Right ventricle myocardium inferior (tissue), 1 donor: ENCODE data around the gene SHB. TPM values are rescaled to one million over a fixed set of nuclear protein-coding genes. Genes with fewer than 3 reads are reported as not detected.

Experiments
- ATAC-seq: fragments of 200-7000 bp; cut with Tn5 transposase; one replicate; pipeline ENCODE4 v1.9.1; 2020; ENCODE audit warnings: mild to moderate bottlenecking, moderate library complexity
- DNase-seq: peaks from one replicate; pipeline ENCODE4 v3.0.0; 2021; ENCODE audit errors: missing footprints
- intact Hi-C: fragments of 100-400 bp; cut with DNase I; formaldehyde crosslinking; loops from one replicate; pipeline ENCODE4 v1.11.0; 2022
- total RNA-seq: library from RNA; stranded (reverse); fragmentation: NEBNext Ultra II Directional; extraction: Animal tissue kit (Norgen Biotek cat#: 25700); gene quantifications from one replicate; pipeline ENCODE4 v1.2.1, GENCODE V29; 2021
- donor health status: DM: no; HTN: yes; CAD: no; lungs with severe emphysema.

The SHB gene
- total RNA-seq, 1 donor from 2014 or later: 14.7 TPM

DNA sequence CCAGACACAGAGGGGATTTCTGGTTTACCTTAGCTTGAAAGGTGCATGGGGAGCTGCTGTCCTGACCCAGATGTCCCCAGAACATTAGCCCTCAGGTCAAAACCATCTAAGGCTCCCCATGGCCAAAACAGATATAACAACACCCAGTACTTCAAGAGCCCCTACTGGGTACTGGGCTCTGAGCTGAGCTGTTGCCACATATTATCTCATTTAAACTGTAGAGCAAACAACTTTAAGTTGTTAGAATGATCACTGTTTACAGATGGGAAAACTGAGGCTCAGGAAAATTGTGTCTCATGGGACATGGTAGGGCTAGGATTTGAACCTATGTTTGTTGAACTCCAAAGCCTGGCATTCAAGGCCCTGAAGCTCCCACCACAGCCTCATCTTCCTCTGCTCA, 144.5 kb downstream of the SHB start:
- DNase-seq (no peak), ATAC-seq (no peak)
- intact Hi-C loops: no loop called here

DNA sequence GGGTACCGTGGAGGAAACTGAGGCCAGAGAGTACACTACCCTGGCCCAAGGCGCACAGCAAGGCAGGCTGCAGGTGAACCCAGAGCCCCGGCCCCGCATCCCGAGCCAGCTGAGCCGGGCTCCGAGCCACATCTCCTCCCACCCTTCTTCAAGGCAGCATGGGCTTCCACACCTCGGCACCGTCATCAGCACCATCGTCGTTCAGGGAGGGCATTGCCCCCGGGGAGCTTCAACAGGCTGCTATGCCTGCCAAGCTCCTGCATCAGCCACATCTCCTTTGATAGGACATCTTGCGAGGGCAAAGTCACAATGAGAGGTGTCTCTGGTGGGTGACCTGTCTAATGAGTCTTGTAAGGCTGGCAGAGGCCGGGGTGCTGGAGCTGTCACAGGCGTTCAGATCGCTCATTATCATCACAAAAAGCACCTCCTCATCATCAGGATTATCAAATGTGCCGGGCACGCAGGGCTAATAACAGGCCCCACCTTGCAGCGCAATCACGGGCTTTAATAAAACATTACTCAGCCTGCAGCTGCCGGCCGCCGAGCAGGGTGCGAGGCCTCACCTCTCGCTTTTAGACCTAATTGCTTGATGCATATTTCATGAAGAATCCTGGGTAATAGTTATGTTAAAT, 145.1 kb downstream of the SHB start:
- ATAC-seq: no peak
- intact Hi-C loops: no loop called here

DNA sequence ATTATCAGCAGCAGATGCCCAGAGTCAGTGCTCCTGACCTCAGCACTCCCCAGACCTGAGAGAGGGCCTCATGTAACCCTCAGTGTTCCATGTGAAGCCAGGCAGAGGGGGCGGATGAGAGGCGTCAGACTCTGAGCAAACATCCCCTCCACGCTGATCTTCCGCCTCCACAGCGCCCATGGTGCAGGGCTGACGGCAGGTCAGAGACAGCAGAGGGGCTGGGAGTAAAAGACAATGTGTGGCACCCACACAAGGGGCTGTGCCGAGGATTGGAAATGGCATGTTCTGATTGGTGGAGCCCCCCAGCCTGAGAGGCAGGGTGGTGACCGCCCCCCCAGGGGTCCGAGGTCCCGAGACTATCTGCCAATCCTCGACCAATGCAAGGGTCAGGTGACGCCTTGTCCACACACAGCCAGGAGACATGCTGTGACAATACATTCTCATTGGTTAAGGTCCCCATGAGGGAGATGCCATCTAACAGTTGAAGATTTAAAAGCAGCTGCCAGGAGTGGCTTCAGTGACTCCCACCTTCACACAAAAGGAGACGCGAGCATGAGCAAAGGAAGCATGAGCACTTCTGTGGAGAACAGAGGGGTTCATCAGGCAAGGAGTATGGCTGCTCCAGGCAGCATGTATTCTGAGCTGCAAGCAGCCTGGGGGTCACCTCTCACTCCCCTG, 145.8 kb downstream of the SHB start:
- ATAC-seq (peak; percentile 23), DNase-seq (no peak)
- intact Hi-C loops: no loop called here

More for the DNA sequence above, 145.1 kb downstream of the SHB start:
- no peak for DNase-seq

DNA sequence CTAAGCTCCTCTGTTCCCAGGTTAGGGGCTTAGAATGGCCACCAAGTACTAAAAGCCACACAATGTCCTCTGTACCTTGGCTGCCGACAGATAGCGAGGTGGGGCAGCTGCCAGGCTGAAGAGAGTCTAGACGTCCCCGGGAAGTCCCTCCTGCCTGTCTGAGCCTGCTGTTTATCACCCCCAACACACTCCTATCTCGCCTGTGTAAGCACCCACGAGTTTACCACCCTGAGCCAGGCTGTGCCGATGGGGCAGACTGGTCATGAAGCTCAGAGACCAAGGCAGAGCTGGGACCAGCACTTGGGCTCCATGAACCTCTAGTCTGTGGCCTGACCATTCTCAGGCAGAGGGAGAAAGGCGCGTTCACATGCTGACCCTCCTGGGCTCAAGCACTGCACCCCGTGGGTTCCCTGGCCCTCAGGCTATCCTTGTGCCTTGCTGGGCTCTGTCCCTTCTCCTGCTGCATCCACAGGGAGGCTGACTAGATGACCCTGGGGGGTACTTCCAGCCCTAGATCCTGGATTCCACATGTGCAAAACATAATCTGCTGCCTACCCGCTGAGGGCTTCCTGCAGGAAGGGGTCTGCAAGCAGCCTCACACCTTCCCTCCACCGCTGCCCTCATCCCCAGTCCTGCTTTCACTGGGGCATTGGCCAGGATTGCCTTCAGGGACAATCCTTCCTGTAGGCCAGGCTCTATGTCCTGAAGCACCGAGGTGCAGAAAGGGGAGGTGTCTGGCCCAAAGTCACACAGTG, 146.5 kb downstream of the SHB start:
- intact Hi-C loops: loop anchor here (1.0 kb wide), 1 partner anchor 16 kb away; no protein-coding TSS in a partner anchor
- DNase-seq (no peak), ATAC-seq (peak; percentile 84)

DNA sequence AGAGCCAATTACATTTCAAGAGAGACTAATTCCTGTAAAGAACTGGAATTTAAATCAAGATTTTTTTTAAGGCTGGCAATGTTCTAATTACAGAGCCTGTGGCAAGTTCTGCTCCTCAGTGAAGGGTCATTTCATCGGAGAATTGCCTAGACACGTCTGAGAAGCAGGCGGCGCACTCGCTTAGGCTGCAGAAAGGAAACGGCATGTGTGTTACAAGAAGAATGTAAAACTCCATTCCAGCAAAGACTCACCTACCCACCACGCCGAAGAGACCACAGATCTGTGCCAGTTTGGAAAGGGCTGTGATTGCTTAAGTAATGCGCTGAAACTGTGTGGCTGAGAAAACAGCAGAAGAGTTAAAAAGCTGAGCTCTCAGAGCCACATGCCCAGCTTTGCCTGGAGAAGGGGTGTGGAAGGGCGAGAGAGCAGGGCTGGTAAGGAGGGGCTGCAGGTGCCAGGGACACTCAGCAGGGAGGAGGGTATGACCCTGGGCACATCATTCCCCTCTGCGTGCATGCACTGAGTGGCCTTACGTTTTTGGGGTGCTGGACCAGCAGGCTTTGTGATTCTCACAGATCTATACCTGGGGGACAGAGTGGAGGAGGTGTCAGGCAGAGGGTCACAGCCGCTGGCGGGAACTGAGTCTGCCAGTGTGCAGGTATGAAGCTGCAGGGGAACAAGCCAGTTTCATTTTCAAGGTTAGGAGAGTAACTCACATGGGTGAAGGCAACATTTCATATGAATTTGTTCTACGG, 147.3 kb downstream of the SHB start:
- ATAC-seq (peak; percentile 15), DNase-seq (no peak)
- intact Hi-C loops: loop anchor here (1.0 kb wide), 1 partner anchor 17 kb away; no protein-coding TSS in a partner anchor

DNA sequence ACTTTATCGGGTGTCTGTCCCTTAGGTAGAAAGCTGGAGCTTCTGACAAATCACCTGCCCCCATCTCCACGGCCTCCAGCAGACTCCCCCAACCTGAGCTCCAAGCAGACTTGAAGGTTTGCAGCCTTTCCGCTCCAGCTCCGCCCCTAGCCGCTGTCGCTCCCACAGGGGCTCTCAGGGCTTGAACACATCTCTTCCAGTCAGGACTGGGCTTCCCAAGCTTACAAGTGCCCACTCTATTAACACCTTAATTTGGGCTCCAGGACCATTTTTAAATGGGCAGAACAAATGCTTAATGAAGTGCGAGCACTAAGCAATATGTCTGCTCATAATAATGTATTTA, 147.9 kb downstream of the SHB start:
- no peak for ATAC-seq
- intact Hi-C loops: no loop called here
- no peak for DNase-seq

DNA sequence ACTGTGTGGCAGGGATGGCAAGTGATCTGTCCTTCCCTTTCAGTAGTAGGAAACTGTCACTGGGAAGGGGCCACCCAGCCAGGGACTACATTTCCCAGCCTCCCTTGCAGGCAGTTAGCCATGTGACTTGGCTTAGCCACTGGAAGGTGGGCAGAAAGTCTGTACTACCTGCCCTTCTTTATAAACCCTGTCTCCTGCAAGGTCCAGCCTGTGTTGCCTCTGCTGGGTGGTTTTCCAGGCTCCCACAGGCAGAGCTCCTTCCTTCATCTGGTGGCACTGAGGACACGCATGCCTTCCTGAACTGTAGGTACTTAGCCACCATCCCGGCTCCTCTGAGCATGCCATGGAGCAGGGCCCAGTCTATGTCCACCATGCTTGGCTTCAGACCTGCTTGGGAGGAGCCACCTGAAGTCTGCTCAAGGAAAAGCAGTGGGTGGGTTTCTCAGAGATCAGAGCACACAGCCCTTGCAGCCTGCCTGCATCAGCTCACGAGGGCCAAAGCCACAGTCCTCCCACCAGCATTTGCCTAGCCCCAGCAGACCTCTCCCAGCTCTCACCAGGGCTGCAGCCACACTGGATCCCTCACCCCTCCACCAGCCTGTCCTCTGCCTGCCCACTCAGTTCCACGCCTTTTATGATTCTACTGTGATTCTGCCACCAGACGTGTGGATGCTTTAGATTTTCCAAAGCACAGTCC, 148.4 kb downstream of the SHB start:
- DNase-seq (no peak), ATAC-seq (no peak)
- intact Hi-C loops: no loop called here

DNA sequence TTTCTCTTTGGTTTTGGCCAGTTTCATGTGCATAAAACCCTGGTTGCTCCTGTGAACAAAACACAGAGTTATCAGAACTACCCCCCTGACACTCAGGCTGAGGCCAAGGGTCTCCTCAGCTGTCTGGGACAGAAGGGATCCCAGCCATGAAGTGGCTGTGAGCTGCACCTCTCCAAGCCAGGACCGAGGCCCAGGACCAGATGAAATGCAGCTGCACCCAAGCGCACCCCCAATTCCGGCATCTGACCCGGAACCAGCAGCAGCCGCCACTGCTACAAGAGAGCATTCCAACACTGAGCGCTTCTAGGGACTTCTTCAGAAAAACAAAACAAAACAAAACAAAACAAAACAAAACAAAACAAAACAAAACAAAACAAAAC, 149.1 kb downstream of the SHB start:
- DNase-seq: no peak
- no peak for ATAC-seq

DNA sequence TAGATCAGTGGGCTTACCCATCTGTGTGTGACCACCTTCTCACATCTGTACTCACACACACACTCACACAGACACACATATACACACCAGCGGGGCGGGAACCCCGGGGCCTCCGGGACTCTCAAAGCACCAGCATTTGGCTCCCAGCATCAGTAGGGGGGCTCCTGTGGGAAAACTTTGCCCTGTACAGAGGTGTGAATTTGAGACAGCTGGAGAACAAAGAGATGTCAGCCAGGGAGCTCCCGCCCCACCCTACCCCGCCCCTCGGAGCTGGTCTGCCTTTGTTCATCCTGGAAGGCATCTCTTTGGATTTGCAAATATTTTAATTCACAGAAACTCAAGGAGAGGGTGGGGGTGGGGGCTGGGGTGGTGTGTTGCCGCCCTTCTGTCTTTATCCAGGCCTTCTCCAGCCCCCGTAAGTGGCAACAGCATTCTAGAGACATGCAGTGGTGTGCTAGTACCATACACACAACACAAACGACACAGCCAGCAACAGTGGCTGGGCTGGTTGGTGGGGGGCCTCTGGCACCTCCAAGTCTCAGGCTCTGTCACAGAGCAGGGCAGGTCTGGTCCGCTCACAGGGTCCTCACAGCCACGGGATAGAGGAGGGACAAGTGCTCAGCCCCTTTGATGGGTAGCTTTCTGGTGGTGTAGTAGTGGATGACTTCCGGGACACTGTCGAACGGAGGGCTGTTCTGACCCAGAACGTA, 149.6 kb downstream of the SHB start:
- DNase-seq (no peak), ATAC-seq (no peak)
- intact Hi-C loops: loop anchor here (5.0 to 10.0 kb wide), 2 partner anchors 68 to 475 kb away; partner anchors contain the start of gene ALDH1B1

More for the DNA sequence above, 149.1 kb downstream of the SHB start:
- intact Hi-C loops: loop anchor here (5.0 to 10.0 kb wide), 2 partner anchors 67 to 475 kb away; partner anchors contain the start of gene ALDH1B1

DNA sequence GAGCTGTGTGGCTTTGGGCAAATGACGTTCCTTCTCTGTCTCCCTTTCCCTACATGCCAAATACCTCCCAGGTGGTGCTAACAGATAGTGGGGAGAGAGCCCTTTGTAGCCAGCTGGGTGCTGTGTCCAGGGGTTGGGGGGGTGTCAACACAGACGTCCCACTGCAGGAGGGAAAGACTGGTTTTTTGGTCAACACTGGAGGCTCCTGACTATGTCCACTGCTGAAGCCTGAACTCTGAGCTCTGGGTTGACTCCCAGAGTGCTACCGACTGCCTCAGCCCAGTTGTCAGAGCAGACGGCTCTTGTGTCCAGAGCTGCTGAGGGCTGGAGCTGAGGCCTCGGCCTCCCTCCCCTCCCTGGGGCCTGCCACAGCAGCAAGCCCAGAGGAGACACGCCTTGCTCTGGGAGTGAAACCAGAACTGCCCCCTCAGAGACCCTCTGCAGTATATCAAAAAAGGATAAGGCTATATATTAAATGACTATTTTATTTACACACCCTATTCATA, 150.3 kb downstream of the SHB start:
- DNase-seq: no peak
- ATAC-seq: no peak
- intact Hi-C loops: loop anchor here (5.0 to 10.0 kb wide), 2 partner anchors 69 to 476 kb away; partner anchors contain the start of gene ALDH1B1

DNA sequence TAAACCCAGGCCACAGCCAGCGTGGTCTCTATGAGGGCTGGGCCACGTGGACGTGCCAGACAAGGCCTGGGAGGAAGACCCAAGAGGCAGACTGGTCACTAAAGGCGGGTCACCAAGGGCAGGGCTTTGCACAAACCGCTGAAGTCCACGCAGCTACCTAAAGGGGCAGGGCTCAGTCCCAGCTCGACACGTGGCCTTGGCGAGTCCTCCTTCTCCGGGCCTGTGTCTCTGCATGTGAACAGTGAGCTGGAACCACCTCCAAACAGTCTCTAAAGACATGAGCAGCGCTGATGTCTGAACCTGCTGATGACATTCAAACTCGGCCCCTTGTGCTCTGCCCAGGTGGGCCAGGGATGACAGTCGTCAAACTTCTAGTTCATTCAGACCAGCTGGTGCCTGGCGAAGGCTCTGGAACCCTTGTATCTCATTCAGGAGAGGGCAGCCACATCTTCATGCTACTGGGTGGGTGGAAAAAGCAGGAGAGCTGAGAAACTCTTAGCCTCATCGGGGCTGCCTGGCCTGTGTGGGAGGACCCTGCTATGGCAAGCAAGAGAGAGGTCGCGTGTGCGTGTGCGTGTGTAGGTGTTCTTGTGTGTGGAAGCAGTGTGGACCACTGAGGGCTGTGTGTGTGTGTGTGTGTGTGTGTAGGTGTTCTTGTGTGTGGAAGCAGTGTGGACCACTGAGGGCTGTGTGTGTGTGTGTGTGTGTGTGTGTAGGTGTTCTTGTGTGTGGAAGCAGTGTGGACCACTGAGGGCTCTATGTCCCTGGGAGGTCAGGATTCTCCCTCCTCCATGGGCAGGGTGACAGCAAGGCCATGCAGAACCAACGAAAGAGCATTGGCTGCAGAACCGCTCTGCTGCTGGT, 151.0 kb downstream of the SHB start:
- no peak for DNase-seq
- intact Hi-C loops: loop anchor here (2.0 to 10.0 kb wide), 3 partner anchors 69 to 477 kb away; partner anchors contain the start of genes ALDH1B1 and SHB
- no peak for ATAC-seq

DNA sequence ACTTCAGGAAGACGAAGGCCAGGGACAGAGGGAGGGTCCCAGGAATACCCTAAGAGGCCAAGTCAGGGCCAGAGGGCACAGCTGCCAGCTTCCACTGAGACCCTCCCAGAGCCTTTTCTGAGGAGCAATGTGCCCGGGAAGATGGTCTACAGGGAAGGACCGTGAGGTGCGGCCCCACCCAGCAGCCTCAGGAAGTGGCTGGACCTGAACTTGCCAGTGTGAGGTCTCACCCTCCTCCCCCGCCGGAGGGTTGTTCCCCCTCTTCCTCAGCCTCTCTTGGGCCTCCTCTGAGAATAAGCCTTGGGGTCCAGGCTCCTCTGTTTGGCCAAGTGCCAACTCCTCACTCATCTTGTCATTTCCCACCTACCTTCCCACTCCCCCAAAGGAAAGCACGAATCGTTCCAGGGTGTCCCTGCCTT, 151.7 kb downstream of the SHB start:
- ATAC-seq: no peak
- no peak for DNase-seq
- intact Hi-C loops: loop anchor here (2.0 to 10.0 kb wide), 3 partner anchors 70 to 477 kb away; partner anchors contain the start of genes ALDH1B1 and SHB

DNA sequence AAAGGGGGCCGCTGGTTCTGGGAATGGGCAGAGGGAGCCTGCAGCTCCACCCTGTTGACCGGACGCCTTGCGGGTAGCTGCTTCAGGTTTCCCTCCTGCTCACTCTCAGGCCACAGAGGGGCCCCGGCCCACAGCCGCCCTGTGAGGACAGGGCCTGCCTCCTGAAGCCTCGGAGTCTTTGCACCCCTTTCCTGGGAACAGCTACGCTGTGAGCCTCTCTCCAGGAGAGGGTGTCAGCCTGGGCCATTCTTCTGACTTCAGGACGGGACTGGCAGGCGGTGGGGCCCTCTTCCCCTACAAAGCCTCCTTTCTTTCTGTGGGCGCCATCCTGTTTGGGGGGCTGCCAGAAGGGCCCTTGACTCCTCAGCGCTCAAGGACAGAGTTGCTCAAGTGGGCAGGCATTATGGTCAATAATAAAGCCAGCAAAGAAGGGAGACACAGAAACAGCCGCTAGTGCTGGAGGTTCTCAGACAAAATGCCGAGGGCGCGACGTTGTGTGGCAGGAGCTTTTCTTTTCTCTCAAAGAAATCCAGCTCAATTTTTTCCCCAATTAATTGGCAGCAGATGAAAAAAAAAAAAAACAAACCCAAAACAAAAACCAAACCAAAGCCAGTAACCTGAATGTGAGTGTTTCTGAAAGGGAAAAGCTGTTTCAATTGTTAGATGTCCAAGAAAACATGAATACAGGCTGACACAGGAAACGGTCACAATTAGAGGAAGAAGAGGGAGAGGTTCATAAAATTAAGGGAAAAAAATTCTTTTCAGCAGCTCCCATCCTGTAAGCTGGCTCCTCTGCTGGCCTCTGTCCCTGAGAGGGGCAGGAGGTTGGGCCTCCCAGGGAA, 152.3 kb downstream of the SHB start:
- peak; percentile 56 for DNase-seq
- ATAC-seq: no peak
- intact Hi-C loops: loop anchor here (2.0 to 10.0 kb wide), 3 partner anchors 71 to 478 kb away; partner anchors contain the start of genes ALDH1B1 and SHB

DNA sequence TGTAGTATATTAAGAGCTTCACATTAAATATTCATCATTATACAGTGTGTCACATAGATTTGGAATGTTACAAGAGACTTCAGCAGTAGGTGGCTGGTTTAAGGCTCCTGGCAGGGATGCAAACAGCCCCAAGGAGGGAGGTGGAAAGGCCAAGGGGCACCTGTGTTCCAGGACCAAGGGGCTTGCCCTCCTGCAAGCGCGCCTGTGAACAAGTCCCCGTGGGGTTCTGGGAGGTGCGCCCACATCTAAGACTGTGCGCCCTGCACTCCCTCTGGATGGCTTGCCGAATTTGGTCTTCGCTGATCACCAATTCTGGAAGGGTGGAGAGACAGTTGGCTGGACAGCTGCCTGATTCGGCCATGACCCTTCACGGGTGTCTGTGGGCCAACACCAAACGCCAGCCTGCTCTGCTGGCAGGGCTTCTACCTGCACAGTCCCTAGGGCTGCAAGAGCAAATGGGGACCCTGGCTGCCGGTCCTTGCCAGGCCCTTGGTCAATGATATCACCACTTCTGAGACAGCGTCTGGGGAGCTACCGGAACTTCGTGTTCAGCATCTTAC, 153.0 kb downstream of the SHB start:
- no peak for ATAC-seq
- peak; percentile 53 for DNase-seq
- intact Hi-C loops: loop anchor here (2.0 to 10.0 kb wide), 4 partner anchors 71 to 479 kb away; partner anchors contain the start of genes ALDH1B1 and SHB

DNA sequence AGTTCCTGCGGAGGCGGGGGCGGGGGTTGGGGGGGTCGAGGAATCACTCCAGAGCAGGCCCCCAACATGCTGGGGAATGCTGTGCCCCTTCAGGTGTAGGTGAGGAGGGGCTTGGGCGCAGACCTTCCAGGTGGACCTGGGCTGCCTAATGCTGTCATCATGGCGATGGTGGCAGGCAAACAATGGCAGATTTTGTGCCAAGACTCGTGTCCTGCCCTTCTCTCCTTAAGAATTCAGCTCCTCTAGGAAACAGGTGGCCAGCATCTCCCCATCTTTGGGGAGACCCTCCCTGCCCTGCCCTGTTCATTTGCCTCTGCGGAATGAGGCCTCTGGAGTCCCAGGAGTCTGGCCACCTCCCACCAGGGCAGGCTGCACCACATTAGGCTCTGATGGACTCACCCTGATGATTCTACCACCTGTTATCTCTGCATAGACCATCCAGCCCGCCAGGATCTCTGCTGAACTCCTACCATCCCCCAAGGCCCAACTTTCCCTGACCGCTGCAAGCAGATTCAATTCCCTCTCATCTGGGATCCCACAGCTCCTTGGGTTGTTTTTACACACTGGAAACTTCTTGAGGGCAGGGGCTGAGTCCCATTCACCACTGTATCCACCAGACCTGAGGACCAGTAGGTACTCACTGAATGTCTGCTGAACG, 154.2 kb downstream of the SHB start:
- intact Hi-C loops: loop anchor here (2.0 to 10.0 kb wide), 4 partner anchors 72 to 480 kb away; partner anchors contain the start of gene ALDH1B1
- DNase-seq (no peak), ATAC-seq (no peak)
